Lower leg skin (tissue), 4 donors: ENCODE measurements around the gene PRR35. TPM values are rescaled to one million over a fixed set of nuclear protein-coding genes. Genes with fewer than 3 reads are reported as not detected.

Experiments used
- DNase-seq, 2 donors: peaks; one replicate each; pipeline ENCODE4 v3.0.0-alpha.2; 2019; ENCODE audit warnings: low spot score in 2 of 2
- H3K4me3 ChIP-seq: fragments of 200-600 bp; sonication (generic); 2 replicates; pipeline ENCODE4 v1.5.1; 2017; ENCODE audit warnings: mild to moderate bottlenecking, low read depth; ENCODE audit not compliant: poor library complexity, severe bottlenecking
- POLR2A ChIP-seq, 2 donors: fragments of 450-650 bp; IDR thresholded peaks; one replicate each; pipeline ENCODE4 v1.6.1; 2016 to 2017; ENCODE audit warnings: antibody characterized with exemption in 2 of 2, mild to moderate bottlenecking in 1 of 2, moderate library complexity in 1 of 2
- WGBS, 2 donors: methylation state at CpG; one replicate each; pipeline ENCODE4 v1.1.5; 2018; 5-methylcytosine and 5-hydroxymethylcytosine counted together
- intact Hi-C: fragments of 100-400 bp; cut with DNase I; formaldehyde crosslinking; loops from one replicate; pipeline ENCODE4 v1.15.0; 2023; ENCODE audit warnings: low total_unique reads
- total RNA-seq, 4 donors: library from RNA; depleted of rRNA; stranded (reverse); fragments of >200 nt; gene quantifications; one replicate each; pipeline ENCODE4 v1.1.0, GENCODE V29; 2016
- TF ChIP-seq, protein P1 (sequence below), 3 donors: fragments of 450-650 bp; IDR thresholded peaks; one replicate each; pipeline ENCODE4 v1.5.1; 2016; ENCODE audit warnings: antibody characterized with exemption in 3 of 3, mild to moderate bottlenecking in 3 of 3, moderate library complexity in 2 of 3

The PRR35 gene
- total RNA-seq, 4 donors from 2014 or later: not detected

DNA sequence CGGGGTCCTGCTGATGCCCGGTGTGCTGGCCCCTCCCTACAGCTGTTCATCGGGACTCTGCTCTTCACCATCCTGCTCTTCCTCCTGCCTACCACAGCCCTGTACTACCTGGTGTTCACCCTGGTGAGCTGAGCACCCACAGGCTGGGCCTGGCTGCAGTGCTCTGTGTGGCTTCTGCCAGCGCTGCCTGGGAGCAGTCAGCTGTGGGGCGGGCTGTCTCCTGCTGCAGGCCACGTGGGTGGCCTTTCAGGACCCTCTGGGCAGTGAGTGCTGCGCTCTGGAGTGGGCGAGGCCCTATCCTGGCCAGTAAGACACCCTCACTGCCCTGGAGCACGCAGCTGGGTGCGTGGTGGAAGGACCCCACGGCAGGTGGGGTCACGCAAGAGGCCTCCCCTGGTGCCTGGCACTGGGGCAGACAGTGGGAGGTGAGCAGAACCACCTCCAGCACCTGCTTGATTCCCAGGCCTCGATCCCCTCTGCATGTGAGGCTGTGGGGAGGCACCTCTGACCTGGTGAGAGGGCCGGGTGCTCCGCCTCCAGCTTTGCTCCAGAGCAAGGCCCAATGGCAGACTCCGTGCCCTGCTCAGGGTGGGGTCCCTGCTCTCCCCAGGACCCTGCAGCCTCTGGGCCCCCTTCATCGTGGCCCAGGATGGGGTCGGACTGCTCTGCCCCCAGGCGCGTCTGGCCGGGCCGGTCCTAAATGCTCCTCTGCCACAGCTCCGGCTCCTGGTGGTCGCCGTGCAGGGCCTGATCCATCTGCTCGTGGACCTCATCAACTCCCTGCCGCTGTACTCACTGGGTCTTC lies 20.1 kb downstream of the PRR35 start:
- DNase-seq: no peak
- H3K4me3 ChIP-seq: no peak overlapping the region
- 87 to 93% methylated on average over 22 to 26 of the region's 27 CpGs for WGBS, 2 donors
- TF ChIP-seq POLR2A (IDR thresholded peaks at IDR 0.05): no peak
- TF ChIP-seq, protein P1, sequence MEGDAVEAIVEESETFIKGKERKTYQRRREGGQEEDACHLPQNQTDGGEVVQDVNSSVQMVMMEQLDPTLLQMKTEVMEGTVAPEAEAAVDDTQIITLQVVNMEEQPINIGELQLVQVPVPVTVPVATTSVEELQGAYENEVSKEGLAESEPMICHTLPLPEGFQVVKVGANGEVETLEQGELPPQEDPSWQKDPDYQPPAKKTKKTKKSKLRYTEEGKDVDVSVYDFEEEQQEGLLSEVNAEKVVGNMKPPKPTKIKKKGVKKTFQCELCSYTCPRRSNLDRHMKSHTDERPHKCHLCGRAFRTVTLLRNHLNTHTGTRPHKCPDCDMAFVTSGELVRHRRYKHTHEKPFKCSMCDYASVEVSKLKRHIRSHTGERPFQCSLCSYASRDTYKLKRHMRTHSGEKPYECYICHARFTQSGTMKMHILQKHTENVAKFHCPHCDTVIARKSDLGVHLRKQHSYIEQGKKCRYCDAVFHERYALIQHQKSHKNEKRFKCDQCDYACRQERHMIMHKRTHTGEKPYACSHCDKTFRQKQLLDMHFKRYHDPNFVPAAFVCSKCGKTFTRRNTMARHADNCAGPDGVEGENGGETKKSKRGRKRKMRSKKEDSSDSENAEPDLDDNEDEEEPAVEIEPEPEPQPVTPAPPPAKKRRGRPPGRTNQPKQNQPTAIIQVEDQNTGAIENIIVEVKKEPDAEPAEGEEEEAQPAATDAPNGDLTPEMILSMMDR (IDR thresholded peaks at IDR 0.05): no peak
- intact Hi-C loops: no loop called here

DNA sequence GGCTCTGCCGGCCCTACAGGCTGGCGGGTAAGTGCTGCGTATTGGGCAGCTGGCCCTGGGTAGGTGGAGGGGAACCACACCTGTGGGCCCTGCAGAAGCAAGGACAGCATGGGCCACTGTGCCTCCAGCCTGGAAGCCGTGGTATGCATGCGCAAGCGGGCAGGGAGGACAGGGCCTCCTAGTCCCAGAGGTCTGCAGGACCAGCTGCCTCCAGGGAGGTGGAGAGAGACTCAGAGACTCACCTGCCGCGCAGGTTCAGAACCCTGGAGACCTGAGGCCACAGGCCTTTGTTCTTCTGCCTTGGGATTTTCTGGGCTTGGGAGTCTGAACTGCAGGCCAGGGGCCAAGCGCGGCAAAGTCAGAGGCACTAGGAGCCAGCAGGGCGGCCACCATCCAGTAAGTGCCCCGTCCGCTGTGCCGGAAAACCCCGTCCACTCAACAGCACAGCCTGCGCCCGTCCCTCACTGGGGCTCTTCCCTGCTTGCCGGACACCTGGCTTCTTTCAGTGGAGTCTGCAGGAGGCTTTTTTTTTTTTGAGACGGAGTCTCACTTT lies 20.8 kb downstream of the PRR35 start:
- no peak for DNase-seq
- 94% methylated on average over 19 of the region's 19 CpGs for WGBS, 2 donors
- intact Hi-C loops: no loop called here
- TF ChIP-seq, protein P1 (IDR thresholded peaks at IDR 0.05): no peak
- no peak for TF ChIP-seq POLR2A (IDR thresholded peaks at IDR 0.05)
- H3K4me3 ChIP-seq: no peak overlapping the region

DNA sequence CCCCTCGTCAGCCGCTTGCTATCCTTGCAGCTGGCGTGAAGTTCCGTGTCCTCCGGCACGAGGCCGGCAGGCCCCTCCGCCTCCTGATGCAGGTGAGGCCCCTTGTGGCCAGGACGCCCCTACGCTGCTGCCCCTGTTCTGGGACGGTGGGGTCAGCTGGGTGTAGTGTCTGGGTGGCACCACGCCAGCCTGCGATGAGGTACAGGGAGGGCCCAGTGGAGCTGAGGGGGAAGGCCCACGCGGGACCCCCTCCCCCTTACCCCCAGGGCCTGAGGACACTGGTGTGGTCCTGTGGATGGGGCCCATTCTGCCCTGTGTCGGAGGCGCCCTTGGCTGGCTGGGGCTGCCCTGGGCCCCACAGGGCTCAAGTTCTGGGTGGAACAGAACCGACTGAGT lies 22.0 kb downstream of the PRR35 start:
- 93 to 95% methylated on average over 12 to 14 of the region's 18 CpGs for WGBS, 2 donors
- TF ChIP-seq POLR2A (IDR thresholded peaks at IDR 0.05): no peak
- TF ChIP-seq, protein P1 (IDR thresholded peaks at IDR 0.05): no peak
- intact Hi-C loops: no loop called here
- no peak overlapping the region for H3K4me3 ChIP-seq
- DNase-seq: no peak

DNA sequence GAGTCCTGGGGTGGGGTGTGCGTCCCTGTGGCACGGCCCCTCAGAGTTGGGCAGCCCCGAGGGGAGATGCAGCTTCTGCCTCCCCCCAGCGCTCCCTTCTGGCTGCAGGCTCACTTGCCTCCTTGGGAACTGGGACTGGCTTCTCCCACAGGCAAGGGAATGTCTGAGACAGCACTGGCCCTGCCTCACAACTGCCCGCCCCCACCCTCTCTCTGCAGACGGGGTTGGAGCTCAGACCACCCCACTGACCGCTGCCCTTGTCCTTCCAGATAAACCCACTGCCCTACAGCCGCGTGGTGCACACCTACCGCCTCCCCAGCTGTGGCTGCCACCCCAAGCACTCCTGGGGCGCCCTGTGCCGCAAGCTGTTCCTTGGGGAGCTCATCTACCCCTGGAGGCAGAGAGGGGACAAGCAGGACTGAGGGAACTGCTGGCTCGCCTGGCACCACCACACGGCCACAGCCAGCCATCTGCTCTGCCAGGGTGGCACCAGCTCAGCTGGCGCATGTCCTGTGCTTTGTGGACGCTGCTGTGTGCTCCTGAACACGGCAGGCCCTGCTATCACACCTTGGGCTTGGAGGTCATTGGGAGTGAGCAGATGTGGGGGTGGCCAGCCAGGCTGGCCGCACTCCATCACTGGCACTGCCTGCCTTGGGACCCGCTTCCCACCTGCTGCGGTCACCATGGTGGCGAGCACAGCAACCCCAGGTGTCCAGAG lies 22.6 kb downstream of the PRR35 start:
- no peak overlapping the region for H3K4me3 ChIP-seq
- intact Hi-C loops: no loop called here
- 83 to 88% methylated on average over 12 to 17 of the region's 21 CpGs for WGBS, 2 donors
- no peak for DNase-seq
- no peak for TF ChIP-seq POLR2A (IDR thresholded peaks at IDR 0.05)
- TF ChIP-seq, protein P1 (IDR thresholded peaks at IDR 0.05): no peak

DNA sequence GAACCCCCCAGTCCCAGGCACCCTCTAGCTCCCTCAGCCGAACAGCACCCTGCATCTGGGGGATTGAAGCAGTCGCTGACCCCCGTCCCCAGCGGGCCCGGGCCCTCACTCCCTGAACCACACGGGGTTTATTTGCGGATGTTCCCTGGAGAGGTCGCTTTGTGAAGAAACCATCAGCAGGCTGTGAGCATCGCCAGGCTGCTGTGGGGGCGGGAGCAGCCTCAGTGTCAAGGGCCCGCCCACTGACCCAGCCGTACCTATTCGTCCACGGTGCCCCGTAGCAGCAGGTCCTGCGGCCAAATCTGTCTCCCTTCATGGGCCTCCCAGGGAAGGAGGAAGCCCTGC lies 23.2 kb downstream of the PRR35 start:
- intact Hi-C loops: no loop called here
- 43 to 49% methylated on average over 7 to 13 of the region's 16 CpGs for WGBS, 2 donors
- no peak overlapping the region for H3K4me3 ChIP-seq
- no peak for DNase-seq
- no peak for TF ChIP-seq POLR2A (IDR thresholded peaks at IDR 0.05)
- TF ChIP-seq, protein P1 (IDR thresholded peaks at IDR 0.05): no peak
